GM23338 (cell line): ENCODE results near the gene SMG6. TPM values are rescaled to one million over a fixed set of nuclear protein-coding genes. Genes with fewer than 3 reads are reported as not detected.

Experiments
- ATAC-seq: fragments of 200-7000 bp; cut with Tn5 transposase; 3 replicates; pipeline ENCODE4 v1.9.1; 2020
- DNase-seq: peaks from one replicate; pipeline ENCODE4 v3.0.0-alpha.2; 2015; ENCODE audit warnings: low spot score
- H2AFZ ChIP-seq: fragments of 200-600 bp; sonication (generic); 2 replicates; pipeline ENCODE4 v1.8.0; 2016; ENCODE audit warnings: antibody characterized with exemption, mild to moderate bottlenecking, moderate library complexity
- H3F3A ChIP-seq: fragments of 200-600 bp; sonication (generic); replicated peaks from 2 replicates; pipeline ENCODE4 v1.8.0; 2017; ENCODE audit warnings: antibody characterized with exemption, mixed run types, low read depth
- H3K27ac ChIP-seq: fragments of 200-600 bp; sonication (generic); 2 replicates; pipeline ENCODE4 v1.6.1; 2016; ENCODE audit warnings: low read depth
- H3K27me3 ChIP-seq: fragments of 200-600 bp; sonication (generic); 2 replicates; pipeline ENCODE4 v1.8.0; 2016; ENCODE audit warnings: mild to moderate bottlenecking, mixed run types, moderate library complexity; ENCODE audit not compliant: insufficient read depth
- H3K36me3 ChIP-seq: fragments of 200-600 bp; sonication (generic); 2 replicates; pipeline ENCODE4 v1.8.0; 2016; ENCODE audit warnings: mild to moderate bottlenecking; ENCODE audit not compliant: insufficient read depth
- H3K4me1 ChIP-seq: fragments of 200-600 bp; sonication (generic); 2 replicates; pipeline ENCODE4 v1.8.0; 2016; ENCODE audit warnings: mild to moderate bottlenecking, moderate library complexity; ENCODE audit not compliant: insufficient read depth
- H3K4me2 ChIP-seq: fragments of 200-600 bp; sonication (generic); 2 replicates; pipeline ENCODE4 v1.7.1; 2017; ENCODE audit warnings: mixed run types
- H3K4me3 ChIP-seq: fragments of 200-600 bp; sonication (generic); 2 replicates; pipeline ENCODE4 v1.6.1; 2016; ENCODE audit warnings: mixed run types
- H3K79me2 ChIP-seq: fragments of 200-600 bp; sonication (generic); replicated peaks from 2 replicates; pipeline ENCODE4 v1.8.0; 2017; ENCODE audit warnings: mild to moderate bottlenecking; ENCODE audit not compliant: insufficient read depth
- H3K9me2 ChIP-seq: fragments of 200-600 bp; sonication (generic); 2 replicates; pipeline ENCODE4 v1.8.0; 2017; ENCODE audit not compliant: insufficient read depth
- H4K20me1 ChIP-seq: fragments of 200-600 bp; sonication (generic); replicated peaks from 2 replicates; pipeline ENCODE4 v1.8.0; 2017; ENCODE audit warnings: mild to moderate bottlenecking; ENCODE audit not compliant: insufficient read depth
- H3K27ac Mint-ChIP-seq: 2 replicates; pipeline ENCODE4 v1.8.0; 2020; ENCODE audit warnings: inconsistent platforms, mild to moderate bottlenecking, moderate library complexity, mixed read lengths
- H3K27me3 Mint-ChIP-seq: 3 replicates; pipeline ENCODE4 v1.8.0; 2022; ENCODE audit warnings: low read depth, mild to moderate bottlenecking, moderate library complexity, mixed read lengths, inconsistent platforms; ENCODE audit not compliant: insufficient read depth, poor library complexity
- H3K36me3 Mint-ChIP-seq: 3 replicates; pipeline ENCODE4 v1.8.0; 2021; ENCODE audit warnings: low read depth, mild to moderate bottlenecking, inconsistent platforms, moderate library complexity, mixed read lengths
- H3K4me1 Mint-ChIP-seq: 3 replicates; pipeline ENCODE4 v1.8.0; 2020; ENCODE audit warnings: mild to moderate bottlenecking, inconsistent platforms, mixed read lengths
- H3K4me3 Mint-ChIP-seq: 3 replicates; pipeline ENCODE4 v1.8.0; 2021; ENCODE audit warnings: moderate library complexity, mild to moderate bottlenecking, inconsistent platforms, mixed read lengths
- H3K9me3 Mint-ChIP-seq: 3 replicates; pipeline ENCODE4 v1.8.0; 2020; ENCODE audit warnings: moderate library complexity, mild to moderate bottlenecking, inconsistent platforms, mixed read lengths
- EZH2 ChIP-seq: fragments of 200-600 bp; sonication (generic); IDR thresholded peaks from one replicate; pipeline ENCODE4 v1.8.0; 2017; ENCODE audit warnings: antibody characterized with exemption, mild to moderate bottlenecking, low read depth; ENCODE audit not compliant: unreplicated experiment
- EZH2phosphoT487 ChIP-seq: fragments of 200-600 bp; sonication (generic); IDR thresholded peaks from one replicate; pipeline ENCODE4 v1.8.1; 2018; ENCODE audit warnings: antibody characterized with exemption; ENCODE audit not compliant: unreplicated experiment
- JUNB ChIP-seq: IDR thresholded peaks from one replicate; pipeline ENCODE4 v1.6.1; 2016; ENCODE audit warnings: antibody characterized with exemption; ENCODE audit not compliant: unreplicated experiment
- NANOG ChIP-seq: IDR thresholded peaks from 2 replicates; pipeline ENCODE4 v1.6.1; 2016; ENCODE audit warnings: antibody characterized with exemption, borderline replicate concordance
- POLR2AphosphoS5 ChIP-seq: IDR thresholded peaks from 2 replicates; pipeline ENCODE4 v1.6.1; 2016; ENCODE audit warnings: antibody characterized with exemption, low read depth
- STAT1 ChIP-seq: IDR thresholded peaks from one replicate; pipeline ENCODE4 v1.6.1; 2016; ENCODE audit warnings: antibody characterized with exemption; ENCODE audit not compliant: unreplicated experiment
- ZNF114 ChIP-seq: fragments of 250-450 bp; sonication (Bioruptor Pico); IDR thresholded peaks from 2 replicates; pipeline ENCODE4 v1.5.0; 2020; ENCODE audit warnings: mild to moderate bottlenecking, moderate library complexity
- polyA plus RNA-seq: library from polyadenylated mRNA; unstranded; fragments of >200 nt; fragmentation: Nextera tagmentation; extraction: Ambion mirVana; gene quantifications from 2 replicates; pipeline ENCODE4 v1.2.1, GENCODE V29; 2016
- total RNA-seq: library from RNA; depleted of rRNA; stranded (reverse); fragments of >200 nt; shearing (Covaris generic); gene quantifications from 2 replicates; pipeline ENCODE4 v1.2.3, GENCODE V29; 2014
- TF ChIP-seq, protein P1 (sequence below): fragments of 250-450 bp; sonication (Bioruptor Pico); IDR thresholded peaks from 2 replicates; pipeline ENCODE4 v1.5.0; 2020; ENCODE audit warnings: mild to moderate bottlenecking, moderate library complexity
- TF ChIP-seq, protein P2 (sequence below), 2 experiments: fragments of 200-600 bp in 1 of 2; sonication (generic) in 1 of 2; conservative IDR thresholded peaks; 2 replicates each; pipeline versions ENCODE4 v1.5.1 to v1.6.1; 2016 to 2017; ENCODE audit warnings: antibody characterized with exemption in 2 of 2, low read depth in 2 of 2, mild to moderate bottlenecking in 2 of 2, moderate library complexity in 1 of 2
- TF ChIP-seq, protein P3 (sequence below): IDR thresholded peaks from one replicate; pipeline ENCODE4 v1.6.1; 2018; ENCODE audit warnings: antibody characterized with exemption; ENCODE audit not compliant: unreplicated experiment

The SMG6 gene
- total and polyA plus RNA-seq, 2 experiments from 2014 or later, result 10.4 to 43.1 TPM

DNA sequence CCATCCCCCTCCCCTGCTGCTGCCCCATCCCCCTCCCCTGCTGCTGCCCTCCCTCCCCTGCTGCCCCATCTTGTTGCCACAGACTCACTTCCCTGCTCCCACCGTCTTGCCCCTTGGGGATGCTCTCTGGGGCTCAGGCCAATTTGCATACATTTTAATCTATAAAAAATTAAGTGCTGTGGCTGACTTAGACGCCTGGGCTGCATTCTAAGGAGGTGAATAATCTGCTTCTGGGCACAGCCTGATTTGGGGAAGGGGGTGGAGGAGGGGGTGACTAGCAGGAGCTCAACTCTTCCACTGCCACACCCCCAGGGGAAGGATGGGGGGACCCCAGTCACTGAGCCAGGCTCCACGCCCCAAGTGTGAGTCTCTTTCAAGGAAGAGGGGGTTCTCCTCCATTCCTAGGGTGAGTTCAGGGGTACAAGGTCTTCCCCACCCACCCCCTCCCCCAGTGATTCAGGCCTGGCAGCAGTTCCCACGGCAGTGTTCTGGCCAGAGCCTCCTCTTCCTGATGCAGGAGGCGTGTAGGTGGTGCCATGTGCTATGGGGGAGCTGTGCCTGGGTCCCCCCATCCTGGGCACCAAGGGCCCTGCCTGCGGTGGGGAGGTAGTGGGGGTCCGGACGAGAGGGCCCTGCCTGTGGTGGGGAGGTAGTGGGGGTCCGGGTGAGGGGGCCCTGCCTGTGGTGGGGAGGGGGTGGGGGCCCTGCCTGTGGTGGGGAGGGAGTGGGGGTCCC is 268.6 kb downstream of the SMG6 start:
- no peak overlapping the region for H3K4me3 ChIP-seq
- no peak overlapping the region for H3K4me2 ChIP-seq
- H3K79me2 ChIP-seq, result no peaks in the 10 kb centered on the region
- H3K27me3 Mint-ChIP-seq, result peaks cover 8% of the 10 kb centered on the region
- no peak overlapping the region for H3K27ac ChIP-seq
- DNase-seq (no peak), ATAC-seq (no peak)
- H3K36me3 ChIP-seq, result no peaks in the 10 kb centered on the region
- no peak overlapping the region for H2AFZ ChIP-seq
- no peaks in the 10 kb centered on the region; the same call in 2 of the 3 replicates for H3K36me3 Mint-ChIP-seq
- H4K20me1 ChIP-seq, result peaks cover 5% of the 10 kb centered on the region
- peaks cover 3% of the 10 kb centered on the region; the same call in 1 of the 2 replicates for H3K4me1 ChIP-seq
- no peak for TF ChIP-seq NANOG
- TF ChIP-seq JUNB, result no peak
- peaks cover 4% of the 10 kb centered on the region for H3K4me1 Mint-ChIP-seq
- H3F3A ChIP-seq, result no peaks in the 10 kb centered on the region
- no peak overlapping the region for H3K27ac Mint-ChIP-seq
- H3K9me3 Mint-ChIP-seq, result no peaks in the 10 kb centered on the region
- H3K27me3 ChIP-seq, result no peaks in the 10 kb centered on the region
- H3K9me2 ChIP-seq, result no peaks in the 10 kb centered on the region
- H3K4me3 Mint-ChIP-seq, result no peak overlapping the region

DNA sequence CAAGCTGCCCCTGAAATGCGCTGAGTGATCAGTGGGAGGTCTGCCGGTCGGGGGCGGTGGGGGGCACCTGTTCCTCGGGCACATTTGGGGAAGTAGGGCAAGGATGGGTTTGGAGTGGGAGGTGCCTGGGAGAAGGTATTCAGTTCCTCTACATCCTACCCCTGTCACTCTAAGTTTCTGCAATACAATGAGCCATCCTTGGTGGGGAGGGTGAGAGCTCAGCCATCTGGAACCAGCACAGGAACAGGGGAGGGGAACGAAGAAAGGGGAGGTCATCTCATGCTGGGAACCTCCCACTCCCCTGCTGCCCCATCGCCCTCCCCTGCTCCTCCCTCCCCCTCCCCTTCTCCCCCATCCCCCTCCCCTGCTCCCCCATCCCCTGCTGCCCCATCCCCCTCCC is 269.4 kb downstream of the SMG6 start:
- H3K27me3 ChIP-seq, result peaks cover 6% of the 10 kb centered on the region
- Mint-ChIP-seq H3K27me3 (peaks cover 14% of the 10 kb centered on the region), H3K36me3 (no peaks in the 10 kb centered on the region; the same call in 2 of the 3 replicates), H3K27ac (no peak overlapping the region), H3K9me3 (no peaks in the 10 kb centered on the region), H3K4me3 (no peak overlapping the region; the same call in 2 of the 3 replicates), H3K4me1 (peaks cover 4% of the 10 kb centered on the region)
- peaks cover 3% of the 10 kb centered on the region; the same call in 1 of the 2 replicates for H3K4me1 ChIP-seq
- H2AFZ ChIP-seq, result no peak overlapping the region
- no peak overlapping the region for H3K4me3 ChIP-seq
- DNase-seq (no peak), ATAC-seq (no peak)
- H3K79me2 ChIP-seq, result no peaks in the 10 kb centered on the region
- H4K20me1 ChIP-seq, result peaks cover 5% of the 10 kb centered on the region
- H3F3A ChIP-seq, result no peaks in the 10 kb centered on the region
- H3K36me3 ChIP-seq, result no peaks in the 10 kb centered on the region
- no peak overlapping the region for H3K27ac ChIP-seq
- no peak overlapping the region for H3K4me2 ChIP-seq
- H3K9me2 ChIP-seq, result no peaks in the 10 kb centered on the region
- TF ChIP-seq ZNF114, result no peak
- no peak for TF ChIP-seq NANOG
- TF ChIP-seq JUNB, result no peak
- no peak for TF ChIP-seq STAT1
- TF ChIP-seq POLR2AphosphoS5, result no peak
- no peak for TF ChIP-seq EZH2phosphoT487
- no peak for TF ChIP-seq EZH2
- TF ChIP-seq, protein P1, sequence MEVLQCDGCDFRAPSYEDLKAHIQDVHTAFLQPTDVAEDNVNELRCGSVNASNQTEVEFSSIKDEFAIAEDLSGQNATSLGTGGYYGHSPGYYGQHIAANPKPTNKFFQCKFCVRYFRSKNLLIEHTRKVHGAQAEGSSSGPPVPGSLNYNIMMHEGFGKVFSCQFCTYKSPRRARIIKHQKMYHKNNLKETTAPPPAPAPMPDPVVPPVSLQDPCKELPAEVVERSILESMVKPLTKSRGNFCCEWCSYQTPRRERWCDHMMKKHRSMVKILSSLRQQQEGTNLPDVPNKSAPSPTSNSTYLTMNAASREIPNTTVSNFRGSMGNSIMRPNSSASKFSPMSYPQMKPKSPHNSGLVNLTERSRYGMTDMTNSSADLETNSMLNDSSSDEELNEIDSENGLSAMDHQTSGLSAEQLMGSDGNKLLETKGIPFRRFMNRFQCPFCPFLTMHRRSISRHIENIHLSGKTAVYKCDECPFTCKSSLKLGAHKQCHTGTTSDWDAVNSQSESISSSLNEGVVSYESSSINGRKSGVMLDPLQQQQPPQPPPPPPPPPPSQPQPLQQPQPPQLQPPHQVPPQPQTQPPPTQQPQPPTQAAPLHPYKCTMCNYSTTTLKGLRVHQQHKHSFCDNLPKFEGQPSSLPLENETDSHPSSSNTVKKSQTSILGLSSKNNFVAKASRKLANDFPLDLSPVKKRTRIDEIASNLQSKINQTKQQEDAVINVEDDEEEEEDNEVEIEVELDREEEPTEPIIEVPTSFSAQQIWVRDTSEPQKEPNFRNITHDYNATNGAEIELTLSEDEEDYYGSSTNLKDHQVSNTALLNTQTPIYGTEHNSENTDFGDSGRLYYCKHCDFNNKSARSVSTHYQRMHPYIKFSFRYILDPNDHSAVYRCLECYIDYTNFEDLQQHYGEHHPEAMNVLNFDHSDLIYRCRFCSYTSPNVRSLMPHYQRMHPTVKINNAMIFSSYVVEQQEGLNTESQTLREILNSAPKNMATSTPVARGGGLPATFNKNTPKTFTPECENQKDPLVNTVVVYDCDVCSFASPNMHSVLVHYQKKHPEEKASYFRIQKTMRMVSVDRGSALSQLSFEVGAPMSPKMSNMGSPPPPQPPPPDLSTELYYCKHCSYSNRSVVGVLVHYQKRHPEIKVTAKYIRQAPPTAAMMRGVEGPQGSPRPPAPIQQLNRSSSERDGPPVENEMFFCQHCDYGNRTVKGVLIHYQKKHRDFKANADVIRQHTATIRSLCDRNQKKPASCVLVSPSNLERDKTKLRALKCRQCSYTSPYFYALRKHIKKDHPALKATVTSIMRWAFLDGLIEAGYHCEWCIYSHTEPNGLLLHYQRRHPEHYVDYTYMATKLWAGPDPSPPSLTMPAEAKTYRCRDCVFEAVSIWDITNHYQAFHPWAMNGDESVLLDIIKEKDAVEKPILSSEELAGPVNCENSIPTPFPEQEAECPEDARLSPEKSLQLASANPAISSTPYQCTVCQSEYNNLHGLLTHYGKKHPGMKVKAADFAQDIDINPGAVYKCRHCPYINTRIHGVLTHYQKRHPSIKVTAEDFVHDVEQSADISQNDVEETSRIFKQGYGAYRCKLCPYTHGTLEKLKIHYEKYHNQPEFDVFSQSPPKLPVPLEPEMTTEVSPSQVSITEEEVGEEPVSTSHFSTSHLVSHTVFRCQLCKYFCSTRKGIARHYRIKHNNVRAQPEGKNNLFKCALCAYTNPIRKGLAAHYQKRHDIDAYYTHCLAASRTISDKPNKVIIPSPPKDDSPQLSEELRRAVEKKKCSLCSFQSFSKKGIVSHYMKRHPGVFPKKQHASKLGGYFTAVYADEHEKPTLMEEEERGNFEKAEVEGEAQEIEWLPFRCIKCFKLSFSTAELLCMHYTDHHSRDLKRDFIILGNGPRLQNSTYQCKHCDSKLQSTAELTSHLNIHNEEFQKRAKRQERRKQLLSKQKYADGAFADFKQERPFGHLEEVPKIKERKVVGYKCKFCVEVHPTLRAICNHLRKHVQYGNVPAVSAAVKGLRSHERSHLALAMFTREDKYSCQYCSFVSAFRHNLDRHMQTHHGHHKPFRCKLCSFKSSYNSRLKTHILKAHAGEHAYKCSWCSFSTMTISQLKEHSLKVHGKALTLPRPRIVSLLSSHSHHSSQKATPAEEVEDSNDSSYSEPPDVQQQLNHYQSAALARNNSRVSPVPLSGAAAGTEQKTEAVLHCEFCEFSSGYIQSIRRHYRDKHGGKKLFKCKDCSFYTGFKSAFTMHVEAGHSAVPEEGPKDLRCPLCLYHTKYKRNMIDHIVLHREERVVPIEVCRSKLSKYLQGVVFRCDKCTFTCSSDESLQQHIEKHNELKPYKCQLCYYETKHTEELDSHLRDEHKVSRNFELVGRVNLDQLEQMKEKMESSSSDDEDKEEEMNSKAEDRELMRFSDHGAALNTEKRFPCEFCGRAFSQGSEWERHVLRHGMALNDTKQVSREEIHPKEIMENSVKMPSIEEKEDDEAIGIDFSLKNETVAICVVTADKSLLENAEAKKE (CRISPR knock-in tag), result no peak
- TF ChIP-seq, protein P2, sequence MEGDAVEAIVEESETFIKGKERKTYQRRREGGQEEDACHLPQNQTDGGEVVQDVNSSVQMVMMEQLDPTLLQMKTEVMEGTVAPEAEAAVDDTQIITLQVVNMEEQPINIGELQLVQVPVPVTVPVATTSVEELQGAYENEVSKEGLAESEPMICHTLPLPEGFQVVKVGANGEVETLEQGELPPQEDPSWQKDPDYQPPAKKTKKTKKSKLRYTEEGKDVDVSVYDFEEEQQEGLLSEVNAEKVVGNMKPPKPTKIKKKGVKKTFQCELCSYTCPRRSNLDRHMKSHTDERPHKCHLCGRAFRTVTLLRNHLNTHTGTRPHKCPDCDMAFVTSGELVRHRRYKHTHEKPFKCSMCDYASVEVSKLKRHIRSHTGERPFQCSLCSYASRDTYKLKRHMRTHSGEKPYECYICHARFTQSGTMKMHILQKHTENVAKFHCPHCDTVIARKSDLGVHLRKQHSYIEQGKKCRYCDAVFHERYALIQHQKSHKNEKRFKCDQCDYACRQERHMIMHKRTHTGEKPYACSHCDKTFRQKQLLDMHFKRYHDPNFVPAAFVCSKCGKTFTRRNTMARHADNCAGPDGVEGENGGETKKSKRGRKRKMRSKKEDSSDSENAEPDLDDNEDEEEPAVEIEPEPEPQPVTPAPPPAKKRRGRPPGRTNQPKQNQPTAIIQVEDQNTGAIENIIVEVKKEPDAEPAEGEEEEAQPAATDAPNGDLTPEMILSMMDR (conservative IDR thresholded peaks at IDR 0.05; ENCODE audit: low read depth in 2 of 2), result no peak
- TF ChIP-seq, protein P3, sequence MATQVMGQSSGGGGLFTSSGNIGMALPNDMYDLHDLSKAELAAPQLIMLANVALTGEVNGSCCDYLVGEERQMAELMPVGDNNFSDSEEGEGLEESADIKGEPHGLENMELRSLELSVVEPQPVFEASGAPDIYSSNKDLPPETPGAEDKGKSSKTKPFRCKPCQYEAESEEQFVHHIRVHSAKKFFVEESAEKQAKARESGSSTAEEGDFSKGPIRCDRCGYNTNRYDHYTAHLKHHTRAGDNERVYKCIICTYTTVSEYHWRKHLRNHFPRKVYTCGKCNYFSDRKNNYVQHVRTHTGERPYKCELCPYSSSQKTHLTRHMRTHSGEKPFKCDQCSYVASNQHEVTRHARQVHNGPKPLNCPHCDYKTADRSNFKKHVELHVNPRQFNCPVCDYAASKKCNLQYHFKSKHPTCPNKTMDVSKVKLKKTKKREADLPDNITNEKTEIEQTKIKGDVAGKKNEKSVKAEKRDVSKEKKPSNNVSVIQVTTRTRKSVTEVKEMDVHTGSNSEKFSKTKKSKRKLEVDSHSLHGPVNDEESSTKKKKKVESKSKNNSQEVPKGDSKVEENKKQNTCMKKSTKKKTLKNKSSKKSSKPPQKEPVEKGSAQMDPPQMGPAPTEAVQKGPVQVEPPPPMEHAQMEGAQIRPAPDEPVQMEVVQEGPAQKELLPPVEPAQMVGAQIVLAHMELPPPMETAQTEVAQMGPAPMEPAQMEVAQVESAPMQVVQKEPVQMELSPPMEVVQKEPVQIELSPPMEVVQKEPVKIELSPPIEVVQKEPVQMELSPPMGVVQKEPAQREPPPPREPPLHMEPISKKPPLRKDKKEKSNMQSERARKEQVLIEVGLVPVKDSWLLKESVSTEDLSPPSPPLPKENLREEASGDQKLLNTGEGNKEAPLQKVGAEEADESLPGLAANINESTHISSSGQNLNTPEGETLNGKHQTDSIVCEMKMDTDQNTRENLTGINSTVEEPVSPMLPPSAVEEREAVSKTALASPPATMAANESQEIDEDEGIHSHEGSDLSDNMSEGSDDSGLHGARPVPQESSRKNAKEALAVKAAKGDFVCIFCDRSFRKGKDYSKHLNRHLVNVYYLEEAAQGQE, result no peak
